GM12891 (cell line): Measurements from ENCODE around the gene HAPLN1.

Source experiments
- DNase-seq: peaks from one replicate; pipeline ENCODE4 v3.0.0; 2011; ENCODE audit warnings: low spot score; ENCODE audit not compliant: insufficient read length
- FAIRE-seq: peaks from 2 replicates; lab custom pipeline; 2011; peaks lifted over from hg19 to GRCh38; lab: Jason Lieb, UNC
- PAX5 ChIP-seq: IDR thresholded peaks from 2 replicates; pipeline ENCODE4 v1.6.1; 2011; ENCODE audit warnings: low read length, moderate library complexity, mild to moderate bottlenecking; ENCODE audit not compliant: insufficient read depth, severe bottlenecking
- POLR2A ChIP-seq: IDR thresholded peaks from 2 replicates; pipeline ENCODE4 v1.6.1; 2011; ENCODE audit warnings: low read depth, low read length, control low read depth
- POLR2AphosphoS5 ChIP-seq: IDR thresholded peaks from 2 replicates; pipeline ENCODE4 v1.6.1; 2011; ENCODE audit warnings: low read depth, low read length, control low read depth
- POU2F2 ChIP-seq: IDR thresholded peaks from 2 replicates; pipeline ENCODE4 v1.6.1; 2011; ENCODE audit warnings: low read depth, mild to moderate bottlenecking, control low read depth, low read length, moderate library complexity
- SPI1 ChIP-seq: IDR thresholded peaks from 2 replicates; pipeline ENCODE4 v1.6.1; 2011; ENCODE audit warnings: low read depth, low read length, control low read depth
- TAF1 ChIP-seq: IDR thresholded peaks from 2 replicates; pipeline ENCODE4 v1.6.1; 2011; ENCODE audit warnings: low read depth, low read length, control low read depth

Gene HAPLN1

GRCh38 chr5:83614841-83615240 lies 105.8 kb downstream of the HAPLN1 start:
- TF ChIP-seq PAX5 (no peak), POU2F2 (no peak), TAF1 (no peak), SPI1 (no peak), POLR2AphosphoS5 (no peak), POLR2A (no peak)
- no peak for FAIRE-seq

DNA sequence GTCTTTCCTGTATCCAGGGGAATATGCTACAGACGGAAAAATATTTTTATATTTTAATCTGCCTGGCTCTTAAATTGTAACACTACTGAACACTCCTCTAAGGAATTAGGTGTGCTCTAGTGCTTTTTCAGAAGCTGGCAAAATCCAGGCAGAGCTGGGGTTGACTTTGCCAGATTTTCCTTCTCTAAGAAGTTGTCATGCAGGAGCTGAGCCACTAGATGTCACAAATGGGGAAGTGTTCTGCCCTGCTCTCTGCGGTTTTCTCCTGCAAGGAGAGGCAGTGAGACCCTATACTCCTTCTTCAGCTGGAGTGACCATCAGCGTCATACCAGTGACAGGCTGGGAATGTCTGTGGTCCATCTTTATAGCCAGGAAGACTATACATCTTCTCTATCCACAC lies 112.5 kb downstream of the HAPLN1 start:
- TF ChIP-seq TAF1: no peak
- peak; percentile 66 for TF ChIP-seq SPI1
- no peak for TF ChIP-seq PAX5
- DNase-seq: peak; percentile 10
- no peak for FAIRE-seq

More at GRCh38 chr5:83614841-83615240, 105.8 kb downstream of the HAPLN1 start:
- no peak for DNase-seq

DNA sequence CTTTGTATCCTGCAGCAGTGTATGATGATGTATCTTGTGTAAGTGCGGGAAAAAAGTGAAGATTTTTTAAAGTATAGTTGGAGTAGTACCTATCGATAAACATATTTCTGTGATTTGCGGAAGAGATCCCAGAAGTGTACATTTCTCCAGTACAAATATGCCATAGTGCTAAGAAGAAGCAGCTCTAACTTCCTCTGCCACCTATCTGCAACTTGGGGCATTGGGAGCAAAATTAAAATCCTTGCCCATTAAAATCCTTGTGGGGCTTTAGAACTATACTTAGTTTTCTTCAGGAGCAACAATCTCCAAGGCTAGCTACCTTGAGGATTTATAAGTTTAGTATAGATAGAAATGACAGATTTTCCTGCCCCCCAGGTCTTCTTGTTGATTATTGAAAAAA lies 125.4 kb downstream of the HAPLN1 start:
- FAIRE-seq (no peak), DNase-seq (no peak)
- TF ChIP-seq POLR2A: no peak
- no peak for TF ChIP-seq SPI1
- no peak for TF ChIP-seq POLR2AphosphoS5
- no peak for TF ChIP-seq TAF1
- no peak for TF ChIP-seq PAX5
- no peak for TF ChIP-seq POU2F2

- FAIRE-seq (no peak), DNase-seq (no peak)
- TF ChIP-seq POLR2A: no peak
- no peak for TF ChIP-seq TAF1
- TF ChIP-seq POLR2AphosphoS5: no peak
- TF ChIP-seq PAX5: no peak
Measured at GRCh38 chr5:83590966-83591365, 129.7 kb downstream of the HAPLN1 start.

DNA sequence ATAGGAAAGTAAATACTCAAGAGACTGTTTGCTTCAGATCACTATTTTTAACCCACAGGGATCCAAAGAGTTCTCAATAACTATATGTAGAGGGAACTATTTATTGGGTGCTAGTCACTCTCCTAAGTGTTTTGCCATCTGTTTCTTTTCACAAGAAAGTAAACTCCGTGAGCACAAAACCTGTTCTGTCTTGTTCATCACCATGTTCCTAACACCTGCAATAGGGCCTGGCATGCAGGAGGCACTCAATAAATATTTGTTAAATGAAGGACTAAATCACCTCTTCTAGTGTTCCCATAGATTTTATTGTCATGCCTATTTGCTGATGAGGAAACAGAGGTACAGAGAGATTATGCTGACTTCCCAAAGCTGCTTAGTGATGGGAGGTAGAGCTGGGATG lies 130.9 kb downstream of the HAPLN1 start:
- FAIRE-seq (no peak), DNase-seq (no peak)
- TF ChIP-seq PAX5 (no peak), POU2F2 (no peak), SPI1 (no peak), POLR2A (no peak), POLR2AphosphoS5 (no peak), TAF1 (no peak)
